ENCODE data around the gene CDSN. TPM values are rescaled to one million over a fixed set of nuclear protein-coding genes. Genes with fewer than 3 reads are reported as not detected.
"Not testable (repeated sequence)": the region's sequence is repeated elsewhere in the genome, so short reads cannot be mapped to it uniquely, and the experiment has no call there.

Gene CDSN
- total RNA-seq, result not detected

DNA sequence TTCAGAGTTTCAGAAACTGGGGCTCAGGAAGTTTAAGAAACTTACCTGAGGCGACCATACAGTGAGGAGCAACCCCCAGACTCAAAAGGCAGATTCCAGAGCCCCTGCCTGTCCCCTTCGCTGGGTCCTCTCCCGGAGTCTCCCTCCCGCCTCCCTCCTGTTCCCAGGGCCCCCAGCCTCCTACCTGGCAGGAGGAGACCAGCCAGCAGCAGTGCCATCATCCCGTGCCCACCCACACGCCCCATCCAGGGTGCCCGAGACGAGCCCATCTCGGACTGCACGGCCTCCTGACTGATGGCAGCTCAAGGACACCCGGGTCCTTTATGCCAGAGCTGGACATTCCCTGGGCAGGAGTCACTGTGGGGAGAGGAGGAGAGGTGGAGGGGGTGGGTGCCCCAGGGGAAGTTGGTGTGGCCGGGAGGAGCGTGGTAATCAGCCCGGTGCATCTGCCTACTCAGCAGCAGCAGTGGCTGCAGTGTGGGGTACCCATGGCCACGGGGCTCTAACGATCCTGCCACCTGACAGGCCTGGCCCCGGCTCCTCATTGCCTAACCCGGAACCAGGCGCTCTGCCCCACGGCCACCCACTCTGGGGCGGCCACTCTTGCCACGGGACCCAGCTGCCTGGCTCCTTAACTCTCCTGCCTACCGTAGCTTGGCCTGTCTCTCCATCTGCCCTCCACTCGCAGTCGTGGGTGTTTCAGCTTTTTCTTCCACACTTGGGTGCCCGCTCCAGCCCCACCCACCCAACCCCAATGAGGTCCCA, at the start of gene CDSN:
Gene CDSN, minus strand, starts transcription at position 296 of the 765 bp plus-strand sequence. Its CDS starts 27 bp downstream, at position 269.
- H3K9me3 Mint-ChIP-seq, result no peaks in the 10 kb centered on the region
- H3K27ac Mint-ChIP-seq, result no peak within 1 kb of the TSS
- ATAC-seq (no peak), DNase-seq (ENCODE audit: low spot score in 2 of 2) (no peak)
- no peaks in the 10 kb centered on the region for H3K36me3 Mint-ChIP-seq

GRCh38 chr6:31169123-31169857, 49.0 kb upstream of the CDSN start:
- no peaks in the 10 kb centered on the region for H3K36me3 Mint-ChIP-seq
- ATAC-seq (no peak), DNase-seq (ENCODE audit: low spot score in 2 of 2) (no peak)
- no peak overlapping the region for H3K27ac Mint-ChIP-seq
- H3K9me3 Mint-ChIP-seq, result no peaks in the 10 kb centered on the region

- ATAC-seq (no peak), DNase-seq (ENCODE audit: low spot score in 2 of 2) (no peak)
- H3K9me3 Mint-ChIP-seq, result no peaks in the 10 kb centered on the region
- H3K36me3 Mint-ChIP-seq, result no peaks in the 10 kb centered on the region
- H3K27ac Mint-ChIP-seq, result peak overlapping the region in 1 of 2 donors; percentile 16
Observed at GRCh38 chr6:31168606-31169005, 48.4 kb upstream of the CDSN start.

DNA sequence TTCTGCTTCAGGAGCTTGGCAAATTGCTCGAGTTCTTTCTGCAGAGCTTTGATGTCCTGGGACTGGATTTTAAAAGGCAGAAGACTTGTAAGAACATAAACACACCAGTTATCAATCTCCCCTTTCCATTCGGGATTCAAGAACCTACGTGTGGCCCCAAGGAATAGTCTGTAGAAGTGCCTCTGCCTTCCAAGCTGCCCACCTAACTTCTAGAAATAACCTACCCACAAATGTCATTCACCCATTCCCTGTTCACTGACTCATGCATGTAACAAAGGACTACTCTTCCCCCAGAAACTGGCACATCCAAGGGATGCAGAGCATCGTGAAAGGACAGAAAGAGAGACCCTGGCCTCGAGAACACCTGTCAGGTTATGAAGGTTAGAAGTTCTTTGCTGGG, 45.7 kb upstream of the CDSN start:
- Mint-ChIP-seq H3K27ac (peak overlapping the region in 1 of 2 donors; percentile 25), H3K9me3 (no peaks in the 10 kb centered on the region), H3K36me3 (peaks cover 20 to 25% of the 10 kb centered on the region in 2 donors)
- no peak for DNase-seq (ENCODE audit: low spot score in 2 of 2)
- no peak for ATAC-seq

DNA sequence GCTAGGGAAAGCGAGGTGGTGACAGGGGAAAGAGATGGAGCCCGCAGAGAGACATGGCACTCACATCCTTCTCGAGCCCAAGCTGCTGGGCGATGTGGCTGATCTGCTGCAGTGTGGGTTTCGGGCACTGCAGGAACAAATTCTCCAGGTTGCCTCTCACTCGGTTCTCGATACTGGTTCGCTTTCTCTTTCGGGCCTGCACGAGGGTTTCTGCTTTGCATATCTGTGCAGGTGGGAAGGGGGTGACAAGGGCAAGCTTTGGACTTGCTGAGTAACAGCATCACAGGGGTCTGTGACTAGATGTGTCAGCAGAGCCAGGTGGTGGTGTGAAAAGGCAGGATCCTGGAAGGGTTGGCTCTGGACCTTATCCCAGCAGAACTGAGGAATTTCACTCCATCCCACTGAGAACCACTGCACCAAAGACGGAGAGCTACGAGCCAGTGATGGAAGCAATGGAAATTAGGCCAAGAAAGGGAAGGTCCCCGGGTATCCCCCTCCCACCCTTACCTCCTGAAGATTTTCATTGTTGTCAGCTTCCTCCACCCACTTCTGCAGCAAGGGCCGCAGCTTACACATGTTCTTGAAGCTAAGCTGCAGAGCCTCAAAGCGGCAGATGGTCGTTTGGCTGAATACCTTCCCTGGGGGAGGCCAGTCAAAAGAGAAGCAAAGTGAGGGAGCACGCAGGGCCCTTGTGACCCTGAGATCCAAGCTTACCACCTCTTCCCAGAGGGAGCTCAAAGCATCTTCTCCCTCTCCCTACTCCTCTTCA, 45.0 kb upstream of the CDSN start:
- ATAC-seq, result peak in 1 of 2 donors; percentile 16
- H3K9me3 Mint-ChIP-seq; DNase-seq (ENCODE audit: low spot score in 2 of 2): not testable (repeated sequence)
- Mint-ChIP-seq H3K36me3 (peaks cover 20 to 25% of the 10 kb centered on the region in 2 donors), H3K27ac (peak overlapping the region; percentile 50 to 60)

- DNase-seq (ENCODE audit: low spot score in 2 of 2); H3K9me3 Mint-ChIP-seq; ATAC-seq: not testable (repeated sequence)
- Mint-ChIP-seq H3K27ac (peak overlapping the region; percentile 50 to 60), H3K36me3 (peaks cover 27 to 31% of the 10 kb centered on the region in 2 donors)
Observed at GRCh38 chr6:31164475-31165063, 44.3 kb upstream of the CDSN start.

- Mint-ChIP-seq H3K36me3 (peaks cover 33 to 38% of the 10 kb centered on the region in 2 donors), H3K9me3 (no peaks in the 10 kb centered on the region), H3K27ac (no peak overlapping the region)
- no peak for DNase-seq (ENCODE audit: low spot score in 2 of 2)
- peak in 1 of 2 donors; percentile 44 for ATAC-seq
Observed at GRCh38 chr6:31163922-31164321, 43.7 kb upstream of the CDSN start.

- ATAC-seq (no peak), DNase-seq (ENCODE audit: low spot score in 2 of 2) (no peak)
- no peaks in the 10 kb centered on the region for H3K9me3 Mint-ChIP-seq
- peaks cover 40 to 49% of the 10 kb centered on the region in 2 donors for H3K36me3 Mint-ChIP-seq
- no peak overlapping the region for H3K27ac Mint-ChIP-seq
Observed at GRCh38 chr6:31162463-31163165, 42.4 kb upstream of the CDSN start.

DNA sequence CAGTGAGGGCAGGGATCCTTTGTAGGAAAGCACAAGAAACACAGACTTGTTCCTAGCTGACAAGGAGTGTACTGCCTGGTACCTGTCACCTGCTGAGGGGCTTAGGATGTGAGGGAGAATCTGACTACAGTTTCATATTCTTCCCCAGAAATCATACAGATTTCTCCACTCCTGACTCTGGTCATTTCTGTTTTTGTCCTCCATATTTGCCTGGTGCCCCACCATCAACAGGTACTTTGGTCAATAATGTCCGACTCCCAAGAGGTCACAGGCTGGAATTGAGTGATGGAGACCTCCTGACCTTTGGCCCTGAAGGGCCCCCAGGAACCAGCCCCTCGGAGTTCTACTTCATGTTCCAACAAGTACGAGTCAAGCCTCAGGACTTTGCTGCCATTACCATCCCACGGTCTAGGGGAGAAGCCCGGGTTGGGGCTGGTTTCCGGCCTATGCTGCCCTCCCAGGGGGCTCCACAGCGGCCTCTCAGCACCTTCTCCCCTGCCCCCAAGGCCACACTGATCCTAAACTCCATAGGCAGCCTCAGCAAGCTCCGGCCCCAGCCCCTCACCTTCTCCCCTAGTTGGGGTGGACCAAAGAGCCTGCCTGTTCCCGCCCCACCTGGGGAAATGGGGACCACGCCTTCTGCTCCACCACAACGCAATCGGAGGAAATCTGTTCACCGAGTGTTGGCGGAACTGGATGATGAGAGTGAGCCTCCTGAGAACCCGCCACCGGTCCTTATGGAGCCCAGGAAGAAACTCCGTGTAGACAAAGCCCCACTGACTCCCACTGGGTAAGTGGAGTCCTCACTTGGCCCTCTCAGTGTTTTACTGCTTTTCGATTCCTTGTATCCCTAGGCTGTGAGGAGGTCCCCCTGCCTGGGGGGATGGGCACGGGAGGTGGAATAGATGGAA, 41.2 kb upstream of the CDSN start:
- ATAC-seq (no peak), DNase-seq (ENCODE audit: low spot score in 2 of 2) (no peak)
- Mint-ChIP-seq H3K36me3 (peaks cover 40 to 55% of the 10 kb centered on the region in 2 donors), H3K9me3 (no peaks in the 10 kb centered on the region), H3K27ac (peak overlapping the region in 1 of 2 donors; percentile 81)

- peak; percentile 16 to 36 for ATAC-seq
- Mint-ChIP-seq H3K27ac (peak overlapping the region; percentile 89 to 98), H3K9me3 (no peaks in the 10 kb centered on the region), H3K36me3 (peaks cover 40 to 55% of the 10 kb centered on the region in 2 donors)
- DNase-seq (ENCODE audit: low spot score in 2 of 2), result peak in 1 of 2 donors; percentile 35
Observed at GRCh38 chr6:31158863-31159855, 38.9 kb upstream of the CDSN start.

DNA sequence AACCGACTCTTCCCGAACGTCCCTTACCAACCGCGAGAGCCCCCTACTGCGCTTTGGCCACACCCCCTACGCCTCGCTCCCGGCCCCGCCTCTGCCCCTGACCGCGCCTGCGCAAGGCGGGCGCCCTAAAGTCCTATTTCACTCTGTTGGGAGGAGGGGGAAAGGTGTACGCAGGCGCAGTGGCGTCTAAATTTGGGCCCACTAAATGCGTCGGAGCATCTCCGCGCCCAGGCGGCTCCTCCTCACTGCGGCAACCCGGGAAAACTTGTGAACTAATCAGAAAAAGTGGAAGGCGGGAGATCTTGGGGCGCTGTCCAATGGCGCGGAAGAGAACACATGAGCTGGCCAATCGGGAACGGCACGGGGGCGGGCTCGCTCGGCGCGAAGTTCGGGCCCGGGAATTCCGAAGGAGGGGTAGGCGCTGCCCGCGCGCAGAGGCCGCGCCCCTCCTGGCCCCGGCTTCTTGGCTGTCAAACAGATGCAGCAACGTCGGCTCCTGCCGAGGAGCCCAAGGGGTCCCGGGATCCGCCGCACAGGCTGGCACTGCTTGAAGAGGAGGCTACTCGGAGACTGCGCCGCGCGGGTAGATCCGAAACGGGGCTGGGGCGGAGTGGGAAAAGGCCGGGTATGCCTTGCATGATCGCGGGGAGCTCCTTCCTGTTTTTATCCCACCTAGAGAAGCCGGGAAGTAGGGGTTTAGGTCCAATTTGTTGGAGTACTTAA, 38.1 kb upstream of the CDSN start, which contains the start of gene TCF19:
Gene TCF19, plus strand, starts transcription at position 450 of the 723 bp plus-strand sequence. CDS start 881 bp downstream, outside the sequence.
- no peaks in the 10 kb centered on the region for H3K9me3 Mint-ChIP-seq
- ATAC-seq (peak; percentile 94 to 95), DNase-seq (ENCODE audit: low spot score in 2 of 2) (peak; percentile 99)
- peaks cover 40 to 53% of the 10 kb centered on the region in 2 donors for H3K36me3 Mint-ChIP-seq
- H3K27ac Mint-ChIP-seq, result peak within 1 kb of the TSS; percentile 89 to 98

DNA sequence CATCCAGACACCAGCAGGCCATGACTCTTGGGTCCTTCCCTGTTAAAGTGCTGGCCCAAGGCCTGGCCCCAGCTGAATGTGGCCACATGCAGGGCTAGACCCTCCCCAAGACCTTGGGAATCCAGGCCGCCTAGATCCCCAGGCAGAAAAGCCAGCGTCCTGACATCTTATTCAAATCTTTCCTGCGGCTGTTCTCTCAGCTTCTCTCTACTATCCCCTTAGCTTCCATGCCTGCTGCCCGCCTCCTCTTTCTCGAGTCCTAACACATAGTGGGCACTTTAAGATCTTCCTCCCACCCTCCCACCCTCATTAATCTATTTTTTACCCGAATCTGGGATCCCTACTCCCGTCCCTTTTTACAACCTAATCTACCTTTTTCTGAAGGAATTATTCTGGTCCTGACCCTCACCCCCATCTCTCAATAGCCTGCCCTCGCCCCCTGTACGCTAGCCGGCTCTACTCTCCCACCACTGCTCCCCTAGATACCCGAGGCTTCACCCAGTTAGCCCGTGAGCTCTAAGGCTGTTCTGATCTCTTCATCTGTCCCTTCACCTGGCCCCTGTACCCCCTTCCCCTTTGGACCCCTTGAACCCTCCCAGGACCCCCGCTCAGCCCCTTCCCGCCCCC, 37.4 kb upstream of the CDSN start, which contains the start of gene CCHCR1:
Gene CCHCR1, minus strand, starts transcription at position 290 of the 627 bp plus-strand sequence. Its CDS starts 202 bp downstream, at position 88.
- Mint-ChIP-seq H3K27ac (peak within 1 kb of the TSS; percentile 89 to 98), H3K9me3 (no peaks in the 10 kb centered on the region), H3K36me3 (peaks cover 35 to 46% of the 10 kb centered on the region in 2 donors)
- no peak for ATAC-seq
- DNase-seq (ENCODE audit: low spot score in 2 of 2), result no peak

- H3K27ac Mint-ChIP-seq, result peak overlapping the region in 1 of 2 donors; percentile 89
- peaks cover 25 to 36% of the 10 kb centered on the region in 2 donors for H3K36me3 Mint-ChIP-seq
- DNase-seq (ENCODE audit: low spot score in 2 of 2), result no peak
- no peaks in the 10 kb centered on the region for H3K9me3 Mint-ChIP-seq
- ATAC-seq, result no peak
Observed at GRCh38 chr6:31156641-31157040, 36.4 kb upstream of the CDSN start.

Measured in activated naive CD4-positive, alpha-beta T cell treated with anti-CD3 and anti-CD28 coated beads, Interleukin-2, amount 50 U/mL, for 72 hours (primary cell).